BE2C (cell line): ENCODE measurements around the gene ABI2.

Experiments
- DNase-seq: peaks from one replicate; pipeline ENCODE4 v3.0.0-alpha.2; 2020
- H3K27me3 ChIP-seq: fragments of 250-450 bp; sonication (Bioruptor Pico); 2 replicates; pipeline ENCODE4 v1.5.1; 2020; ENCODE audit warnings: mild to moderate bottlenecking
- H3K36me3 ChIP-seq: fragments of 250-450 bp; sonication (Bioruptor Pico); 2 replicates; pipeline ENCODE4 v1.5.1; 2020; ENCODE audit warnings: mild to moderate bottlenecking
- H3K4me1 ChIP-seq: fragments of 250-450 bp; sonication (Bioruptor Pico); 2 replicates; pipeline ENCODE4 v1.5.1; 2020
- H3K4me3 ChIP-seq: 2 replicates; pipeline ENCODE4 v1.5.1; 2011; ENCODE audit warnings: low read depth, low read length
- H3K9me3 ChIP-seq: fragments of 250-450 bp; sonication (Bioruptor Pico); 2 replicates; pipeline ENCODE4 v1.5.1; 2020
- CTCF ChIP-seq: IDR thresholded peaks from 2 replicates; pipeline ENCODE4 v1.5.1; 2012; ENCODE audit warnings: mild to moderate bottlenecking, low read depth, low read length

The ABI2 gene

GRCh38 chr2:203438528-203438927 lies 110.3 kb downstream of the ABI2 start:
- H3K9me3 ChIP-seq, result no peaks in the 10 kb centered on the region
- H3K4me1 ChIP-seq, result no peaks in the 10 kb centered on the region
- no peak overlapping the region for H3K4me3 ChIP-seq
- no peaks in the 10 kb centered on the region for H3K27me3 ChIP-seq
- DNase-seq, result no peak
- no peak for TF ChIP-seq CTCF
- H3K36me3 ChIP-seq, result no peaks in the 10 kb centered on the region; the same call in 1 of the 2 replicates

GRCh38 chr2:203440671-203441070 lies 112.5 kb downstream of the ABI2 start:
- DNase-seq, result no peak
- Histone ChIP-seq H3K36me3 (no peaks in the 10 kb centered on the region; the same call in 1 of the 2 replicates), H3K4me1 (no peaks in the 10 kb centered on the region), H3K4me3 (no peak overlapping the region), H3K9me3 (no peaks in the 10 kb centered on the region), H3K27me3 (no peaks in the 10 kb centered on the region)
- no peak for TF ChIP-seq CTCF

GRCh38 chr2:203441463-203441862 lies 113.3 kb downstream of the ABI2 start:
- DNase-seq, result no peak
- Histone ChIP-seq H3K27me3 (no peaks in the 10 kb centered on the region), H3K4me1 (no peaks in the 10 kb centered on the region), H3K36me3 (no peaks in the 10 kb centered on the region; the same call in 1 of the 2 replicates), H3K9me3 (no peaks in the 10 kb centered on the region), H3K4me3 (no peak overlapping the region)
- no peak for TF ChIP-seq CTCF

- Histone ChIP-seq H3K36me3 (no peaks in the 10 kb centered on the region; the same call in 1 of the 2 replicates), H3K9me3 (no peaks in the 10 kb centered on the region), H3K4me1 (no peaks in the 10 kb centered on the region)
Observed at GRCh38 chr2:203442463-203442862, 114.3 kb downstream of the ABI2 start.

GRCh38 chr2:203444738-203445137 lies 116.5 kb downstream of the ABI2 start:
- Histone ChIP-seq H3K9me3 (no peaks in the 10 kb centered on the region), H3K27me3 (no peaks in the 10 kb centered on the region), H3K36me3 (no peaks in the 10 kb centered on the region; the same call in 1 of the 2 replicates), H3K4me1 (no peaks in the 10 kb centered on the region), H3K4me3 (no peak overlapping the region)
- DNase-seq, result no peak
- no peak for TF ChIP-seq CTCF

More at GRCh38 chr2:203442463-203442862, 114.3 kb downstream of the ABI2 start:
- no peaks in the 10 kb centered on the region for H3K27me3 ChIP-seq
- H3K4me3 ChIP-seq, result no peak overlapping the region
- TF ChIP-seq CTCF, result no peak
- no peak for DNase-seq

GRCh38 chr2:203446071-203446481 lies 117.9 kb downstream of the ABI2 start:
- no peaks in the 10 kb centered on the region for H3K9me3 ChIP-seq
- DNase-seq, result no peak
- TF ChIP-seq CTCF, result no peak
- H3K4me1 ChIP-seq, result no peaks in the 10 kb centered on the region
- no peak overlapping the region for H3K4me3 ChIP-seq
- H3K27me3 ChIP-seq, result no peaks in the 10 kb centered on the region
- no peaks in the 10 kb centered on the region; the same call in 1 of the 2 replicates for H3K36me3 ChIP-seq
